Heart left ventricle (tissue), 13 donors: Measurements from ENCODE around the gene ACACA.

Experiments used
- POLR2A ChIP-seq, 2 donors: fragments of 450-650 bp; IDR thresholded peaks; one replicate each; pipeline ENCODE4 v1.6.1; 2017; ENCODE audit warnings: antibody characterized with exemption in 2 of 2, mild to moderate bottlenecking in 2 of 2, moderate library complexity in 2 of 2
- TF ChIP-seq, protein P1 (sequence below), 12 donors: fragments of 200-600 bp; sonication (generic) in 4 of 12; IDR thresholded peaks; one replicate each; pipeline versions ENCODE4 v1.5.0 to v1.8.0; 2018 to 2022; ENCODE audit warnings: antibody characterized with exemption in 12 of 12, mild to moderate bottlenecking in 5 of 12
- donor health status: ischemic (EF 13 %, LVEDD 7.1; RV severe dilation, severe dysfunction).
- donor health status: DM: no; HTN: yes; CAD: no.
- donor health status: DM: no; HTN: no; CAD: no.
- donor health status: ischemic (EF 25% LVEDD 6.9; RV normal size, moderate dysfunction).
- donor health status: ischemic (EF 25% LVEDD 5.7; RV mildly dilated, moderate dysfunction).
- donor health status: ischemic (EF 35%, LVEDD 5.7; RV mildly dilated, moderate dysfunction).
- donor health status: nonischemic (EF 11% LVEDD 7.7; RV severe dilation, severe dysfunction).
- donor health status: DM: yes; HTN: yes; CAD: no.
- donor health status: PGD.
- donor health status: ischemic (EF 29% LVEDD 5.4; RV normal size, mild dysfunction).
- donor health status: nonischemic (EF 23%, LVEDD 6.1; RV moderate dilation, normal function).

DNA sequence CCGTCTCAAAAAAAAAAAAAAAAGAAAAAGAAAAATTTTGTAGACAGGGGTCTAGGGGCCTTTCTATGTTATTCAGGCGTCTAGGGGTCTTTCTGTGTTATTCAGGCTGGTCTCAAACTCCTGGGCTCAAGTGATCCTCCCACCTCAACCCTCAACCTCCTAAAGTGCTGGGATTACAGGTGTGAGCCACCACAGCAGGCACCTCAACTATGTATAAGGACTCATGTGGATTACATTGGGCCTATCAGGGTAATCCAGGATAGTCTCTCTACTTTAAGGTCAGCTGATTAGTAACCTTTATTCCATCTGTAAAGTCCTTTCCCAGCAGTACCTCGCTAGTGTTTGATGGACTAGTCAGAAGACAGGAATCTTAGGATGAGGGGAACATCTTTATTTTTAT is 22.4 kb upstream of the ACACA start:
- TF ChIP-seq, protein P1, sequence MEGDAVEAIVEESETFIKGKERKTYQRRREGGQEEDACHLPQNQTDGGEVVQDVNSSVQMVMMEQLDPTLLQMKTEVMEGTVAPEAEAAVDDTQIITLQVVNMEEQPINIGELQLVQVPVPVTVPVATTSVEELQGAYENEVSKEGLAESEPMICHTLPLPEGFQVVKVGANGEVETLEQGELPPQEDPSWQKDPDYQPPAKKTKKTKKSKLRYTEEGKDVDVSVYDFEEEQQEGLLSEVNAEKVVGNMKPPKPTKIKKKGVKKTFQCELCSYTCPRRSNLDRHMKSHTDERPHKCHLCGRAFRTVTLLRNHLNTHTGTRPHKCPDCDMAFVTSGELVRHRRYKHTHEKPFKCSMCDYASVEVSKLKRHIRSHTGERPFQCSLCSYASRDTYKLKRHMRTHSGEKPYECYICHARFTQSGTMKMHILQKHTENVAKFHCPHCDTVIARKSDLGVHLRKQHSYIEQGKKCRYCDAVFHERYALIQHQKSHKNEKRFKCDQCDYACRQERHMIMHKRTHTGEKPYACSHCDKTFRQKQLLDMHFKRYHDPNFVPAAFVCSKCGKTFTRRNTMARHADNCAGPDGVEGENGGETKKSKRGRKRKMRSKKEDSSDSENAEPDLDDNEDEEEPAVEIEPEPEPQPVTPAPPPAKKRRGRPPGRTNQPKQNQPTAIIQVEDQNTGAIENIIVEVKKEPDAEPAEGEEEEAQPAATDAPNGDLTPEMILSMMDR (IDR thresholded peaks at IDR 0.05) = no peak
- no peak for TF ChIP-seq POLR2A (IDR thresholded peaks at IDR 0.05)
